Stimulated activated CD4-positive, alpha-beta T cell treated with anti-CD3 and anti-CD28 coated beads, Interleukin-1b, Interleukin-23, amount 100 ng/mL, for 4 hours (primary cell): ENCODE measurements around the gene PHLDA3.

ENCODE experiments used
- DNase-seq, 2 donors: peaks; one replicate each; pipeline ENCODE4 v3.0.0-alpha.2; 2020; ENCODE audit warnings: low read depth in 2 of 2

PHLDA3 gene

DNA sequence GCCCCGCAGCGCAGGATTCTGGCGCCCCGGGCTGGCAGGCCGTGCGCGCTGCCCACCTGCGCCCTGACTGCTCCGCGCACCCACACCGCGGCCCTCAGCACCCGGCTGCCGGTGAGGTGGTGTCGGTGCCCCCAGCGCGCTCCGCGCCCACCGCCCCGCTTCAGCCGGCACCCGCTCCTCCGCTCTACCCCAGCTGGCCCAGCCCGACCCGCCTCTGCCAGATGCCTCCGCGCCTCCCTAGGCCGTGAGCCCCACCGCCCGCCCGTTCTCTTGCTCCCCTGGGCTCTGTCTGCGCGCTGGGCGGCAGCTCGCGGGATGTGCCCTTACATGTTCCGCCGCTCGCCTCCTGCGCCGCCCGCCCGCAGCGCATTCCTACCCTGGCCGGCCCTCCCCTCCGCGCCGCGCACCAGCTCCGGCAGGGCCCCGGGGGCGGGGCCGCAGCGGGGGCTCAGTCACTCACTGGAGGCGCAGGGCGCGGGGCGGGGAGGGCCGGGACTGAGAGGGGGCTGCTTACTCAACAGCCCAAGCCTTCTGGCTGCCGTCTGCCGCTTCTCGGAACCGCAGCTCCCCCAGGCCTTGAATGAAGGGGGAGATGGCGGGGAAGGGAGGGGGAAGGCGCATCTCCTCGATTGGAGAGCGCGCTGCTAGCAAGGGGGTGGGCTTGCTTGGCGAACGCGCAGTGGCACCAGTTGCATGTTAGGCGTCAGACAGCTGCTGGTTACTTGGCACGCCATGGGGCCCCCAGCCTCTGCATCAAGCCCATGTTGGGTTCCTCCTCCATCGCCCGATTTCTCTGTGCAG, at the start of gene PHLDA3:
PHLDA3 (minus strand) TSS at position 345 of the 801 bp plus-strand sequence. CDS start 402 bp downstream, outside the sequence.
- peak in 1 of 2 donors; percentile 28 for DNase-seq

- DNase-seq: no peak
Measured at GRCh38 chr1:201518071-201518470, 49.1 kb upstream of the PHLDA3 start.

DNA sequence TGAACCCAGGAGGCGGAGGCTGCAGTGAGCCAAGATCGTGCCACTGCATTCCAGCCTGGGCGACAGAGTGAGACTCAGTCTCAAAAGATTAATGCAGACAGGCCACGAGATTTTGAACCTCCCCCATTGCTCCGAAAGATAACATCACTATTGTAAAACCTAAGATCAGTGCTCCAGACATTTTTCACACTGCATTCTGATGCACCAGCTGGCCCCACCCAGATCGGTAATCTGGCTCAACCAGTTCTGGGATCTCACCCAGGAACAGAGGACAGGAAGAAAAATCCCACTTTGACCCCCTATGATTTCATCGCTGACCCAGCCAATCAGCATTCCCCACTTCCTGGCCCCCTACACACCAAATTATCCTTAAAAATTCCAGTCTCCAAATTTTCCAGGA, 48.6 kb upstream of the PHLDA3 start:
- DNase-seq: no peak

GRCh38 chr1:201516511-201517127, 47.6 kb upstream of the PHLDA3 start:
- no peak for DNase-seq

DNA sequence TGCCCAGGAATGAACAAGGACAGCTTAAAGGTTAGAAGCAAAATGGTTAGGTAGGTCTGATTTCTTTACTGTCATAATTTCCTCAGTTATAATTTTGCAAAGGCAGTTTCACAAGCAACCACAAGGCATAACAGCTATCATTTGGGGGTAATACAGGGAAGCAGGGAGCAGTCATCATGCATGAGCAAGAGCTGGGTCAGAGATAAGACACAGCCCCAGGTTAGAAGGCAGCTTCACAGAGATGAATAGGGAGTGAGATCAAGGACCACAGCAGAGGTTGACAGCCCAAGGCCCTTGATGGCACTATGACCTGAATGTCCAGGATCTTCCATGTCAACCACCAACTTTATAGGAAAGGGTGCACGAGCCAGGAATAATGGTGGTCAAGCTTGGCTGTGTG, 46.9 kb upstream of the PHLDA3 start:
- DNase-seq: no peak

- no peak for DNase-seq
Measured at GRCh38 chr1:201515062-201515750, 46.2 kb upstream of the PHLDA3 start.

GRCh38 chr1:201514466-201514865, 45.5 kb upstream of the PHLDA3 start:
- no peak for DNase-seq

- no peak for DNase-seq
Measured at GRCh38 chr1:201513498-201514243, 44.7 kb upstream of the PHLDA3 start.

DNA sequence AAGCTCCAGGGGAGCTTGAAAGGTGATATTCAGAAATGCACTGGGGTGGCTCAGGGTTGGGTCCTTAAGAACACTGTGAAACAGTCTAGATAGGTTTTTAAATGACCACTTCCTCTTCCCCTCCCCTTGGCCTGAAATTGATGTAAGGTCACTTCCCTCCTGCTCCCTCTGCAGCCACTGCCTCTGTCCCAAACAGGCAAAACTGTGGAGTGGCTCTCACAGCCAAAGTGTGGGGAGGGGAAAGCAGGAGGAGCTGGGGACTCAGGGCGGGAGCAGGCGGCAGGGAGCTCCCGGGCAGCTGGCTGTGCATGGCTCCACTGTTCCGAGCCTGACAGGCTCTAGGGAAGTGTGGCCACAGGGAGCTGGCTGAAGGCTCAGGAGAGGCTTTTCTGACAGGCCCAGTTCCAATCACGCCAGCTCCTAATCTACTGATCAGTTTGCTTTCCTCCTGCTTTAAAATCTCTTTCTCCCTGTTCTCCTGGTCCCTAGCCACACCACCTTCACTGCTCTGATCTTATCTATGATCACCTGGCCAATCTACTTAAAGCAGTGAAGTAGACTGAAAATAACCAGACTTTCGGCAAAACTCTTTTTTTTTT, 43.1 kb upstream of the PHLDA3 start:
- no peak for DNase-seq

DNA sequence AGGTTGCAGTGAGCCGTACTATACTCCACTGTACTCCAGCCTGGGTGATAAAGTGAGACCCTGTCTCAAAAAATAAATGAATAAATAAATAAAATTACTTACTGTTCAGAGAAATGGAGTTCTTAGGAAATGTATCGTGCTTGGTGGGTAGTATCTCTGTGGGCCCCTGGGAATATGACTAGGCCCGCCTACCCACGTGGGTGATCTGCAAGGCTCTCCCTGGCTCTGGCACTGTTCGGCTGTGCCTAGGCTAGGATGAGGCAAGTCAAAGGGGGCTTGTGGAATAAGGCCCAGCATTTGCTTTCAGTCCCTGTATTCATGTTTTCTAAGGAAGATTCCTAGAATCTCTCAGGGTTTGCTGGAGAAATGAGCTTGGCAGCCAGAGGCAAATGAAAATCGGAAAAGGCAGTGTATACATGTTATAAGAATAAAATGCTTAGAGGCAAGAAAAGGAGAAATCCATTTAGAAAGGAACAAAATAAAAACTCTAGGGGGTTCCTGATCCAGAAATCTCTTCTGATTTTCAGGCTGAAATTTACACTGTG, 42.5 kb upstream of the PHLDA3 start:
- no peak for DNase-seq

GRCh38 chr1:201510734-201511133, 41.7 kb upstream of the PHLDA3 start:
- DNase-seq: no peak

DNA sequence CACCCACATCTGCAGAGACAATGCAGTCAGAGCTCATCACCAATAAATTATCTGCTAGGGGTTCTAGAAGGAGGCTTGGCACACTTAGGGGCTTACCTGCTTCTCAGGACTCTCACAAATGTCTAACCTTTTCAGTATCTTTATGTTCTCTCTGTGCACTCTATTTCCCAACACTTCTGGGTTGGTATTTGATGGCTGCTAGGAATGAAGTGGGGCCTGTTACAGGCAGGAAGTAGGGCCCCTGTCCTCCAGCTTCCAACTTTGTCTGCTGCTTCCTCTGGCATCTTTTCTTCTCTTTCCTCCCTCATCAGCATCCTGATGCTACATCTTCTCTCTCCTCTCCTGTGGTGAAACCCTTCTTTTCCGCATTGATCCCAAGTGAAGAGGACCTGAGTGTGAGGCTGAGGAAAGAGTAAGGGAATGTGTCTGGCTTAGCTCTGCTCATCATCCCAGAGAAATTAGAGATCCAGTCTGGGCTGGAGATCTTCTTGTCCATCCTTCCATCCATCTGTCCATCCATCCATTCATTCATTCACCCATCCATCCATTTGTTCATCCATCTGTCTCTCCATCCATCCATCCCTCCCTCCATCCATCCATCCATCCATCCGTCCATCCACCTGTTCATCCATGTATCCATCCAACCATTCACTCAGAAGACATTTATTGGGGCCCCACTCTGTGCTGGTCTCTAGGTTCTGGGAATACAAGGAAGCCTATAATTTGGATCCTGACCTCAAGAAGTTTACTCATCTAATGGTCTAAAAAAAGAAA, 40.8 kb upstream of the PHLDA3 start:
- no peak for DNase-seq

- no peak for DNase-seq
Measured at GRCh38 chr1:201508809-201509208, 39.8 kb upstream of the PHLDA3 start.

DNA sequence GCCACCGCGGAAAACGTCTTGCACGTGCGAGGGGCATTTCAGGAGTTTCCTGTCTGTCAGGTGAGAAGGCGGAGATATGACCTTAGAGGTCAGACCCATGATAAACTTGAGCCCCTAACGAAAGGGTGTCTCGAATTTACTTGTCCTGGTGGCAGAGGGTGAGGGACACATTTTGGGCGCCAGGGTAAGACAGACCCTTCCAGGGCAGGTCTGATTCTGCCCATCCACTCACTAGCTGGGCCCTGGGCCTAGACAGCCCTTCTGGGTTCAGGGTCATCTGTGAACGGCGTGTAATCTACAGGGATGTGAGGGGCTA, 38.3 kb upstream of the PHLDA3 start:
- no peak for DNase-seq

DNA sequence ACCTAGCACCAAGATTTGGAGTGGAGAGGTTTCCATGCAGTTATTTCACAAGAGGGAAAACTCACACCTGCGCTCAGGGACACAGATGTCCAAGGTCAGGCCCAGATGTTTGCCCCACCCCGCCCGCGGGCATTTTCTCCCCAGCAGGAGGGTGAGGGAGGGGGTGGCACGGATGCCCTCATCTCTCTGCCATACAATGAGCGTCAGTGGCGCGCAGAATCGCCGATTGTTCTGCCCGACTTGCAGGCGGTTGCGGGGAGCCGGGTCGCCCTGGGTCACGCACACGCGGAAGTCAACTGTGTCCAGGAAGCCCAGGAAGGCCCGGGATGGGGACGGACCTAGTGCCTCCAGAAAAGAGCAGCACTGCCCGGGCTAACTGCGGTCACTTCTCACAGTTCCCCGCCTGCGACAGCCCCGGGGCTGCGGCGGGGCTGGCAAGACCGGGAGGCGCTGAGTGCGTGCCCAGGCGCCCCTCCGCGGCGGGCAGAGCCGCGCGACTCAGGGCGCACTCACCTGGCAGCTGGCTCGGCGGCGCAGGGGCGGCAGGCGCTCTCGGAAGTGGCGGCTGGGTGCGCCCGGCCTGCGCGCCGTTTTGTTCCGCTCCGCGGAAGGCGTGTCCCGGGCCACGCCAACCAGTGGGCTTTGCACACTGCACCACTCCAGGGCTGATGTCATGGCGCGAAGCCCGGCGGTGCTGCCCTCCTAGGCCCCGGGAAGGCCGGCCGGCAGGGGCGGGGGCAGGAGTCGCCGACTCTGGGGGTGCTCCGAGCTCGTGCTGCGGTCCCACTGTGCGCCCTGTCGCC, 37.8 kb upstream of the PHLDA3 start, which contains the start of gene CSRP1:
CSRP1 (minus strand) TSS at position 567 of the 803 bp plus-strand sequence. CDS start 10,820 bp downstream, outside the sequence.
- DNase-seq: peak; percentile 68 to 73

DNA sequence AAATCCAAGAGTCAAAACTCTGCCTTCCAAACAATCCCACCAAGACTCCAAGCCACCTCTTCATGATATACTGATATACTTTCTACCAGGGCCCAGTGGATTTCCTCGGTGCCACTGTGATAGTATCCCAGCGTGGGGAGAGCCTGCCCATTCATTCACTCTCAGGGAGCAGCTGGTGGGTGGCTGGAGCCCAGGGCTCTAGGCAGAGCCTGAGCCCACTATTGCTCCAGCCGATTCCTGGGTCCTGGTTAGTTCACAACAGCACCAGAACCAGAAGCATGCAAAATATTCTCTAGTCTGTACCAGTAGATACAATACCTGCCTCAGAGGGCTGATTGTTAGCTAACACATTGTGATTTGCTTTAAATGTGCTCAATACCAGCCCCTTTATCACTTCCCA, 37.1 kb upstream of the PHLDA3 start:
- no peak for DNase-seq

- no peak for DNase-seq
Measured at GRCh38 chr1:201505503-201505890, 36.5 kb upstream of the PHLDA3 start.

- no peak for DNase-seq
Measured at GRCh38 chr1:201504799-201505502, 36.0 kb upstream of the PHLDA3 start.

GRCh38 chr1:201504179-201504631, 35.2 kb upstream of the PHLDA3 start:
- no peak for DNase-seq
